Peyer's patch (tissue), 4 donors: Measurements from ENCODE around the gene DBNDD2.

Experiments
- CTCF ChIP-seq, 6 experiments: fragments of 450-650 bp in 4 of 6; fragments of 200-600 bp in 2 of 6; sonication (generic) in 1 of 6; IDR thresholded peaks; one replicate each; pipeline ENCODE4 v1.5.1; 2017 to 2019; ENCODE audit warnings: antibody characterized with exemption in 6 of 6, mild to moderate bottlenecking in 3 of 6, moderate library complexity in 1 of 6
- POLR2A ChIP-seq, 2 donors: fragments of 450-650 bp; IDR thresholded peaks; one replicate each; pipeline ENCODE4 v1.5.1; 2017; ENCODE audit warnings: antibody characterized with exemption in 2 of 2, mild to moderate bottlenecking in 2 of 2, moderate library complexity in 2 of 2

GRCh38 chr20:45413479-45413878 lies 5.4 kb downstream of the DBNDD2 start:
- TF ChIP-seq POLR2A (IDR thresholded peaks at IDR 0.05) (no peak), CTCF (IDR thresholded peaks at IDR 0.05) (no peak)
